Endothelial cell of umbilical vein (primary cell): Measurements from ENCODE around the gene NME7. TPM values are rescaled to one million over a fixed set of nuclear protein-coding genes. Genes with fewer than 3 reads are reported as not detected.
"Not testable (repeated sequence)": the region's sequence is repeated elsewhere in the genome, so short reads cannot be mapped to it uniquely, and the experiment has no call there.

Source experiments
- BruUV-seq: library from RNA; stranded (reverse); fragments of 400-500 nt; replicated peaks from 2 replicates; lab custom pipeline; 2021; lab: Mats Ljungman, UMichigan
- CTCF ChIA-PET: fragments of 300-600, 350-600 bp; sonication (Branson Sonifier 250); formaldehyde crosslinking; loops from one replicate; lab custom pipeline; 2021; ENCODE audit warnings: antibody characterized with exemption, inconsistent platforms; lab: Charles Lee
- POLR2A ChIA-PET: fragments of 300-600, 350-600 bp; sonication (Branson Sonifier 250); formaldehyde crosslinking; loops from one replicate; lab custom pipeline; 2021; ENCODE audit warnings: antibody characterized with exemption, inconsistent platforms; lab: Charles Lee
- DNase-seq: peaks from one replicate; pipeline ENCODE4 v3.0.0-alpha.2; 2011; ENCODE audit warnings: low read depth, low spot score
- FAIRE-seq: peaks from 2 replicates; lab custom pipeline; 2011; peaks lifted over from hg19 to GRCh38; lab: Jason Lieb, UNC
- H2AFZ ChIP-seq: 2 replicates; pipeline ENCODE4 v1.6.0; 2012; ENCODE audit warnings: low read depth, low read length, control low read depth, inconsistent platforms
- H3K27ac ChIP-seq: 2 replicates; pipeline ENCODE4 v1.5.1; 2011; ENCODE audit warnings: low read depth, mild to moderate bottlenecking, control low read depth, low read length, moderate library complexity; ENCODE audit not compliant: insufficient read depth
- H3K27me3 ChIP-seq, 2 experiments: 2 replicates each; pipeline versions ENCODE4 v1.6.0 to v1.6.1; 2011; ENCODE audit warnings: low read length in 2 of 2, mixed read lengths in 1 of 2; ENCODE audit not compliant: control insufficient read depth in 2 of 2, insufficient read depth in 2 of 2
- H3K36me3 ChIP-seq, 2 experiments: 2 replicates in 1 of 2; 3 replicates in 1 of 2; pipeline ENCODE4 v1.5.1; 2011; ENCODE audit warnings: low read length in 2 of 2, mild to moderate bottlenecking in 1 of 2, moderate library complexity in 1 of 2; ENCODE audit not compliant: control insufficient read depth in 2 of 2, insufficient read depth in 2 of 2; ENCODE audit errors: extremely low read depth in 1 of 2
- H3K4me1 ChIP-seq: 3 replicates; pipeline ENCODE4 v1.5.1; 2011; ENCODE audit warnings: mild to moderate bottlenecking, low read length; ENCODE audit not compliant: control insufficient read depth, insufficient read depth; ENCODE audit errors: extremely low read depth
- H3K4me2 ChIP-seq: 2 replicates; pipeline ENCODE4 v1.6.1; 2011; ENCODE audit warnings: low read length, control low read depth, mixed read lengths; ENCODE audit not compliant: insufficient read depth
- H3K4me3 ChIP-seq, 3 experiments: fragments of 200-600 bp in 1 of 3; sonication (generic), shearing (Covaris generic) in 1 of 3; replicated peaks in 1 of 3; 2 replicates each; pipeline ENCODE4 v1.5.1; 2011 to 2016; ENCODE audit warnings: control low read depth in 3 of 3, low read length in 3 of 3, mild to moderate bottlenecking in 2 of 3, inconsistent platforms in 1 of 3, low read depth in 1 of 3, moderate library complexity in 1 of 3; ENCODE audit not compliant: insufficient read depth in 1 of 3
- H3K79me2 ChIP-seq: 2 replicates; pipeline ENCODE4 v1.6.0; 2012; ENCODE audit warnings: low read length, inconsistent platforms; ENCODE audit not compliant: control insufficient read depth, insufficient read depth
- H3K9ac ChIP-seq: replicated peaks from 2 replicates; pipeline ENCODE3; 2011; ENCODE audit warnings: low read length, control low read depth; ENCODE audit not compliant: insufficient read depth; ENCODE audit errors: extremely low read depth
- H3K9me1 ChIP-seq: replicated peaks from 3 replicates; pipeline ENCODE4 v1.6.0; 2011; ENCODE audit warnings: mild to moderate bottlenecking, low read length; ENCODE audit not compliant: control insufficient read depth, insufficient read depth; ENCODE audit errors: extremely low read depth
- H3K9me3 ChIP-seq: replicated peaks from 2 replicates; pipeline ENCODE4 v1.5.1; 2012; ENCODE audit warnings: low read length, inconsistent platforms; ENCODE audit not compliant: control insufficient read depth, insufficient read depth
- H4K20me1 ChIP-seq: replicated peaks from 2 replicates; pipeline ENCODE3; 2011; ENCODE audit warnings: mild to moderate bottlenecking, low read length; ENCODE audit not compliant: control insufficient read depth, insufficient read depth; ENCODE audit errors: extremely low read depth
- MYC ChIP-seq: IDR thresholded peaks from one replicate; pipeline ENCODE4 v1.6.1; 2011; ENCODE audit warnings: mild to moderate bottlenecking, low read depth, low read length
- dilution Hi-C: fragments of 300-500 bp; cut with MboI; formaldehyde crosslinking; loops from one replicate; pipeline ENCODE4 v1.15.0; 2019; ENCODE audit warnings: low sequenced_read_pairs; ENCODE audit not compliant: extremely low pct_ligation_motif_present
- intact Hi-C: fragments of 100-400 bp; cut with micrococcal nuclease; formaldehyde crosslinking; loops from one replicate; pipeline ENCODE4 v1.10.0; 2022
- polyA plus RNA-seq, 4 experiments: library from polyadenylated mRNA; depleted of rRNA in 3 of 4; stranded (reverse) in 3 of 4; unstranded in 1 of 4; fragments of >200 nt; gene quantifications; 2 replicates each; pipeline versions ENCODE4 v1.2.1 to v1.2.3, GENCODE V29; 2011 to 2012; ENCODE audit warnings: missing spikeins in 1 of 4
- total RNA-seq: library from RNA; stranded (reverse); gene quantifications from 2 replicates; pipeline ENCODE4 v1.2.3, GENCODE V29; 2021

Gene NME7
- total and polyA plus RNA-seq, 2 donors (not counting 3 experiments of a cell fraction or from before 2014, with no cell fraction given) = 16.5 to 25.3 TPM

- no peak for TF ChIP-seq MYC
- Histone ChIP-seq H3K27me3 (no peaks in the 10 kb centered on the region), H3K4me3 (no peak overlapping the region), H3K79me2 (no peaks in the 10 kb centered on the region), H3K9me1 (no peaks in the 10 kb centered on the region), H2AFZ (no peak overlapping the region), H3K9ac (no peak overlapping the region), H3K36me3 (no peaks in the 10 kb centered on the region), H4K20me1 (no peaks in the 10 kb centered on the region), H3K4me2 (no peak overlapping the region), H3K4me1 (no peaks in the 10 kb centered on the region), H3K9me3 (no peaks in the 10 kb centered on the region), H3K27ac (no peak overlapping the region)
- no TSS peak for BruUV-seq
- intact Hi-C loops = no loop called here
- dilution Hi-C loops = no loop called here
- DNase-seq (no peak), FAIRE-seq (no peak)
- POLR2A ChIA-PET = no interaction called here
- CTCF ChIA-PET = interaction anchor here (0.5 to 1.6 kb wide), 4 partner anchors 10 to 577 kb away, joined by 3 to 7 read pairs (median 6); no protein-coding TSS in a partner anchor
Observed at GRCh38 chr1:169180174-169180573, 187.4 kb downstream of the NME7 start.

GRCh38 chr1:169179431-169179830, 188.2 kb downstream of the NME7 start:
- DNase-seq, H3K36me3 ChIP-seq, intact Hi-C loops, CTCF ChIA-PET, H3K9me3 ChIP-seq, FAIRE-seq, BruUV-seq, H4K20me1 ChIP-seq, H3K4me2 ChIP-seq, H3K4me3 ChIP-seq, H3K9ac ChIP-seq, H3K79me2 ChIP-seq, H3K27ac ChIP-seq, dilution Hi-C loops, H3K27me3 ChIP-seq, H3K9me1 ChIP-seq, H3K4me1 ChIP-seq, H2AFZ ChIP-seq, POLR2A ChIA-PET: not testable (repeated sequence)
